Peyer's patch (tissue), 4 donors: ENCODE data around the gene GPR176.

Source experiments
- CTCF ChIP-seq, 6 experiments: fragments of 450-650 bp in 4 of 6; fragments of 200-600 bp in 2 of 6; sonication (generic) in 1 of 6; IDR thresholded peaks; one replicate each; pipeline ENCODE4 v1.5.1; 2017 to 2019; ENCODE audit warnings: antibody characterized with exemption in 6 of 6, mild to moderate bottlenecking in 3 of 6, moderate library complexity in 1 of 6
- POLR2A ChIP-seq, 2 donors: fragments of 450-650 bp; IDR thresholded peaks; one replicate each; pipeline ENCODE4 v1.5.1; 2017; ENCODE audit warnings: antibody characterized with exemption in 2 of 2, mild to moderate bottlenecking in 2 of 2, moderate library complexity in 2 of 2

- no peak for TF ChIP-seq CTCF (IDR thresholded peaks at IDR 0.05)
- TF ChIP-seq POLR2A (IDR thresholded peaks at IDR 0.05), result no peak
Measured at GRCh38 chr15:39881790-39882189, 38.3 kb downstream of the GPR176 start.
